Calu3 (cell line): ENCODE results near the gene MTCH1. TPM values are rescaled to one million over a fixed set of nuclear protein-coding genes. Genes with fewer than 3 reads are reported as not detected.

ENCODE experiments used
- BruUV-seq: library from RNA; stranded (reverse); fragments of 400-500 nt; replicated peaks from 2 replicates; lab custom pipeline; 2021; lab: Mats Ljungman, UMichigan
- CTCF ChIA-PET: fragments of 300-600 bp; sonication (Branson Sonifier 250); formaldehyde crosslinking; loops from one replicate; lab custom pipeline; 2022; ENCODE audit warnings: antibody characterized with exemption; lab: Charles Lee
- DNase-seq: peaks from one replicate; pipeline ENCODE4 v3.0.0; 2022
- H3K27ac Mint-ChIP-seq: one replicate; pipeline ENCODE4 v1.8.0; 2022; ENCODE audit warnings: mixed read lengths; ENCODE audit not compliant: unreplicated experiment
- H3K27me3 Mint-ChIP-seq: one replicate; pipeline ENCODE4 v1.8.0; 2022; ENCODE audit warnings: mixed read lengths; ENCODE audit not compliant: unreplicated experiment
- H3K36me3 Mint-ChIP-seq: one replicate; pipeline ENCODE4 v1.8.0; 2022; ENCODE audit warnings: mild to moderate bottlenecking, moderate library complexity, mixed read lengths; ENCODE audit not compliant: insufficient read depth, unreplicated experiment
- H3K4me1 Mint-ChIP-seq: one replicate; pipeline ENCODE4 v1.8.0; 2022; ENCODE audit warnings: mild to moderate bottlenecking, low read depth, mixed read lengths; ENCODE audit not compliant: unreplicated experiment
- H3K4me3 Mint-ChIP-seq: one replicate; pipeline ENCODE4 v1.8.0; 2022; ENCODE audit warnings: mild to moderate bottlenecking, low read depth, moderate library complexity, mixed read lengths; ENCODE audit not compliant: unreplicated experiment
- H3K9me3 Mint-ChIP-seq: one replicate; pipeline ENCODE4 v1.8.0; 2022; ENCODE audit warnings: low read depth, mixed read lengths; ENCODE audit not compliant: unreplicated experiment
- intact Hi-C: fragments of 100-400 bp; cut with micrococcal nuclease; formaldehyde crosslinking; loops from one replicate; pipeline ENCODE4 v1.10.0; 2022; ENCODE audit not compliant: unreplicated experiment
- total RNA-seq: library from RNA; stranded (reverse); gene quantifications from 2 replicates; pipeline ENCODE4 v1.2.3, GENCODE V29; 2022
- TF ChIP-seq, protein P1 (sequence below): fragments of 200-600 bp; IDR thresholded peaks from one replicate; pipeline ENCODE4 v1.8.0; 2022; ENCODE audit warnings: antibody characterized with exemption; ENCODE audit not compliant: unreplicated experiment

The MTCH1 gene
- total RNA-seq, 1 experiment from 2014 or later: 288 TPM

DNA sequence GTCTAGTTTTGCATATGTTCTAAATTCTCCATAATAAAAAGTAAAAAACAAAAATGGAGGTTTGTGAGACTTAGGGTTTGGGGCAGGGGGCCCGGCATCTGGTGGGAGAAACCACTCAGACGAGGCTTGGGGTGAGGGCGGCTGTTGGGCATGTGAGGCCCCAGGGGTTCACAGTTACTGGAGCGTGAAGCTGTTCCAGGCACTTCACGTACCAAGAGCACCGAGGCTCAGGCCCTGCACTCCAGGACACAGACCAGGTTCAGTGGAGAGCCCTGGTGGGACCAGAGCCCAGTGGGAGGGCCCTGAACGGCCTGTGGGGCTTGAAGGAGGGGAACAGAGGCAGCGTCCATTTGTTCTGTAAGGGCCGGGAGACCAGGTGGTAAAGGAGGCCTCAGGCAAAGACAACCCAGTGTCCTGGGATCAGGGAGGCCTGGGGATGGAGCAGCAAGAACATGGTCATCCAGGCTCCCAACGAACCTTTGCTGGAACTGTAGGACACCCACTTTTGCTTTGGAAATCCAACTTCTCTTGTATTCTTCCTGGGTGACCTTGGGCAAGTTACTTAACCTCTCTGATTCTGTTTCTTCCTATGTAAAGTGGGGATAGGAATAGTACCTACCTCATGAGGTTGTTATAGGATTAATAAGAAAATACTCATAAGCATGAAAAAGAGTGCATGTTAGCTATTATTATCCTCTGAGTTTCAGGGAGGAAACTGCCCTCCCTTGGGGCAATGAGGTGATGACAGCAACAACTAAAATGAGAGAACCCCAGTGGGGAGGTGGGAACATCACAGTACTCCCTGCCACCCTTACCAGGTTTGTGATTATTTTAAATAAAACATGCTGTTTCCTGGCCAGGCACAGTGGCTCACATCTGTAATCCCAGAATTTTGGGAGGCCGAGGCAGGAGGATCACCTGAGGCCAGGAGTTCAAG is 18.3 kb upstream of the MTCH1 start:
- Mint-ChIP-seq H3K36me3 (no peaks in the 10 kb centered on the region), H3K4me1 (no peaks in the 10 kb centered on the region), H3K27me3 (peaks cover 66% of the 10 kb centered on the region), H3K9me3 (no peaks in the 10 kb centered on the region), H3K27ac (no peak overlapping the region), H3K4me3 (no peak overlapping the region)
- DNase-seq: no peak
- no TSS peak for BruUV-seq
- CTCF ChIA-PET: no interaction called here
- intact Hi-C loops: no loop called here
- TF ChIP-seq, protein P1, sequence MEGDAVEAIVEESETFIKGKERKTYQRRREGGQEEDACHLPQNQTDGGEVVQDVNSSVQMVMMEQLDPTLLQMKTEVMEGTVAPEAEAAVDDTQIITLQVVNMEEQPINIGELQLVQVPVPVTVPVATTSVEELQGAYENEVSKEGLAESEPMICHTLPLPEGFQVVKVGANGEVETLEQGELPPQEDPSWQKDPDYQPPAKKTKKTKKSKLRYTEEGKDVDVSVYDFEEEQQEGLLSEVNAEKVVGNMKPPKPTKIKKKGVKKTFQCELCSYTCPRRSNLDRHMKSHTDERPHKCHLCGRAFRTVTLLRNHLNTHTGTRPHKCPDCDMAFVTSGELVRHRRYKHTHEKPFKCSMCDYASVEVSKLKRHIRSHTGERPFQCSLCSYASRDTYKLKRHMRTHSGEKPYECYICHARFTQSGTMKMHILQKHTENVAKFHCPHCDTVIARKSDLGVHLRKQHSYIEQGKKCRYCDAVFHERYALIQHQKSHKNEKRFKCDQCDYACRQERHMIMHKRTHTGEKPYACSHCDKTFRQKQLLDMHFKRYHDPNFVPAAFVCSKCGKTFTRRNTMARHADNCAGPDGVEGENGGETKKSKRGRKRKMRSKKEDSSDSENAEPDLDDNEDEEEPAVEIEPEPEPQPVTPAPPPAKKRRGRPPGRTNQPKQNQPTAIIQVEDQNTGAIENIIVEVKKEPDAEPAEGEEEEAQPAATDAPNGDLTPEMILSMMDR: no peak

DNA sequence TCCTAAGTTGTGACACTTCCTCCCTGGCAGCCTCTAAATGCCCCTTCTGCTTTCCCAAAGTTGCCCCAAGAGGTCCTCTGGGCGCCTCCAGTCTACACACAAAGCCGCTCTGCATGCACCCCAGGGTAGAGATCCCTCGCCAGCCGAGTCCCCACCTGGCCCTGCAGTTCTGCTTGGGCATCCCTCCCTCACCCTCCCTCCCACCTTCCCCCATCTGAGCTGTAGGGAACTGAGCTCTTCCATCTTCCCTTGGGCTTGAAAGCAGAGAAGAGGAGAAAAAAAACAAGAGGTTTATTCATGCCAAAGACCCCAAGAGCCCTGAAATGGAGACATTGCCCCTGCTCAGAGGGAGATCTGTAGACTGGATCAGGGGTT is 13.7 kb upstream of the MTCH1 start:
- Mint-ChIP-seq H3K9me3 (no peaks in the 10 kb centered on the region), H3K36me3 (no peaks in the 10 kb centered on the region), H3K4me3 (no peak overlapping the region), H3K27me3 (peaks cover 76% of the 10 kb centered on the region), H3K27ac (no peak overlapping the region), H3K4me1 (peaks cover 8% of the 10 kb centered on the region)
- no TSS peak for BruUV-seq
- TF ChIP-seq, protein P1: no peak
- CTCF ChIA-PET: interaction anchor here (0.7 kb wide), 1 partner anchor 697 kb away, joined by 7 read pairs; no protein-coding TSS in a partner anchor
- intact Hi-C loops: no loop called here
- no peak for DNase-seq

DNA sequence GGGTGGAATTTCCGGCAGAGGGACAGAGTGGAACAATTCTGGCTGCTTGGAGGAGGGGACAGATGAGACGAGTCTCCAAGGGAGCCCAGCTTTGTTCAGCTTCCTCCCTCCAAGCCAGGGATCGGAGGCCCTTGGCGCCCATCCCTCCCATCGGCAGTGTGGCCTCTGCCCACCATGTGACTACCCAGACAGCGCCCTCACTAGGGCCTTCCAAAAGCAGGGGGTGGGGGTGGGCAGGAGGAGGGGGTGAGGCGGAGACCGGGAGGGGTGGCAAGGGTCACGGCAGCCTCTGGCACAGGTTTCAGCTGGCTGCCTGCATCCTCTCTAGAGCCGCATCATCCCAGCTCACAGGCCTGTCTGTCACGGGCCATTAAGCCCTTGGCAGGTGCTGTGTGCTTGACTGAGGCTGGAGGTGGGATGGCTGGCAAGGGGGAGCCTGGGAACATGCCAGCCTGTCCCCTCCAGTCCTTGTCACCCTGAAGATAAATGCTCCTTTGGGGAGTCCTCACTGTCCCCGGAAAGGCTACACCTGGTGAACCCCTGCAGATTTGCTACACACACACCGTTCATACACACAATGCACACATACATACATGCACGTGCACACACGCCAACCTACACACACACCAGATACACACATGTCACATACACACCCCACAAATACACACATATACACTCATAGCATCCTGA is 13.2 kb upstream of the MTCH1 start:
- peaks cover 81% of the 10 kb centered on the region for H3K27me3 Mint-ChIP-seq
- H3K27ac Mint-ChIP-seq: no peak overlapping the region
- H3K4me3 Mint-ChIP-seq: no peak overlapping the region
- intact Hi-C loops: no loop called here
- H3K4me1 Mint-ChIP-seq: peaks cover 8% of the 10 kb centered on the region
- no TSS peak for BruUV-seq
- no peaks in the 10 kb centered on the region for H3K36me3 Mint-ChIP-seq
- TF ChIP-seq, protein P1: no peak
- CTCF ChIA-PET: no interaction called here
- H3K9me3 Mint-ChIP-seq: no peaks in the 10 kb centered on the region
- DNase-seq: no peak

DNA sequence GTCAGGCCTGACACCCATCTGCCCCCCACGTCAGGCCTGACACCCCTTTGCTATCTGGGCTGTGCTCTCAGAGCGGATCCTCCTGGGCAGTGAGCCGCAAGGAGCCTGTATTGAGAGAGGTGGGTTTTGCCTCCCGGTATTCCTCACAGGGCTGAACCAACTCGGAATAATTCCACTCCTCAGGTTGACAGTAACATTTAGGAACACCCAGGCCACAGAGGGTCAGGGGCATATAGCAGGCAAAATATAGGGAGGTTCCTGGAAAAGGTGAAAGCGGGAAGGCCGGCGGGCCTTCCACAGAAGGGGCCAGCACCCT is 12.7 kb upstream of the MTCH1 start:
- H3K27me3 Mint-ChIP-seq: peaks cover 86% of the 10 kb centered on the region
- no peak overlapping the region for H3K27ac Mint-ChIP-seq
- H3K4me1 Mint-ChIP-seq: peaks cover 8% of the 10 kb centered on the region
- H3K36me3 Mint-ChIP-seq: no peaks in the 10 kb centered on the region
- no peak for DNase-seq
- BruUV-seq: no TSS peak
- H3K4me3 Mint-ChIP-seq: no peak overlapping the region
- H3K9me3 Mint-ChIP-seq: no peaks in the 10 kb centered on the region
- CTCF ChIA-PET: no interaction called here
- TF ChIP-seq, protein P1: no peak
- intact Hi-C loops: no loop called here
